Panc1 (cell line): ENCODE data around the gene HOXD3. TPM values are rescaled to one million over a fixed set of nuclear protein-coding genes. Genes with fewer than 3 reads are reported as not detected.

ENCODE experiments used
- ATAC-seq: fragments of 200-7000 bp; cut with Tn5 transposase; 2 replicates; pipeline ENCODE4 v1.9.1; 2020; ENCODE audit warnings: mild to moderate bottlenecking, moderate library complexity
- BruUV-seq: library from RNA; stranded (reverse); fragments of 400-500 nt; replicated peaks from 2 replicates; lab custom pipeline; 2021; lab: Mats Ljungman, UMichigan
- CTCF ChIA-PET: fragments of 300-600 bp; sonication (Branson Sonifier 250); formaldehyde crosslinking; loops from one replicate; lab custom pipeline; 2022; ENCODE audit warnings: antibody characterized with exemption; lab: Charles Lee
- POLR2A ChIA-PET: fragments of 300-600 bp; sonication (Branson Sonifier 250); formaldehyde crosslinking; loops from one replicate; lab custom pipeline; 2022; ENCODE audit warnings: antibody characterized with exemption; lab: Charles Lee
- DNase-seq: peaks from one replicate; pipeline ENCODE4 v3.0.0-alpha.2; 2010; ENCODE audit warnings: low read depth, low spot score
- H3K27ac ChIP-seq: 2 replicates; pipeline ENCODE4 v1.5.1; 2011; ENCODE audit warnings: mild to moderate bottlenecking, low read length, inconsistent platforms
- H3K27me3 ChIP-seq: fragments of 200-500 bp; sonication (Bioruptor generic); 2 replicates; pipeline ENCODE4 v1.6.0; 2014; ENCODE audit warnings: low read length, inconsistent platforms; ENCODE audit not compliant: control insufficient read depth, insufficient read depth
- H3K36me3 ChIP-seq: fragments of 200-500 bp; sonication (Bioruptor generic); 2 replicates; pipeline ENCODE4 v1.5.1; 2014; ENCODE audit warnings: inconsistent platforms, mild to moderate bottlenecking, low read length, moderate library complexity; ENCODE audit not compliant: control insufficient read depth, insufficient read depth
- H3K4me1 ChIP-seq: 2 replicates; pipeline ENCODE4 v1.5.1; 2011; ENCODE audit warnings: inconsistent platforms, mild to moderate bottlenecking, low read length, moderate library complexity; ENCODE audit not compliant: control insufficient read depth, insufficient read depth
- H3K4me3 ChIP-seq, 2 experiments: 2 replicates each; pipeline ENCODE4 v1.5.1; 2011 to 2012; ENCODE audit warnings: low read depth in 2 of 2, low read length in 2 of 2, mild to moderate bottlenecking in 2 of 2, inconsistent platforms in 1 of 2, moderate library complexity in 1 of 2
- H3K9me3 ChIP-seq: fragments of 200-500 bp; sonication (Bioruptor generic); 2 replicates; pipeline ENCODE4 v1.5.1; 2014; ENCODE audit warnings: low read depth, mild to moderate bottlenecking, inconsistent platforms, low read length, moderate library complexity; ENCODE audit not compliant: control insufficient read depth, insufficient read depth
- POLR2AphosphoS5 ChIP-seq: IDR thresholded peaks from 2 replicates; pipeline ENCODE4 v1.6.1; 2012; ENCODE audit warnings: mild to moderate bottlenecking, low read depth, low read length, moderate library complexity
- SIN3A ChIP-seq: IDR thresholded peaks from 2 replicates; pipeline ENCODE4 v1.6.1; 2012; ENCODE audit warnings: low read depth, mild to moderate bottlenecking, low read length, moderate library complexity, borderline replicate concordance; ENCODE audit not compliant: insufficient read depth
- TCF7L2 ChIP-seq: IDR thresholded peaks from 2 replicates; pipeline ENCODE4 v1.6.1; 2011; ENCODE audit warnings: mild to moderate bottlenecking, low read depth, low read length, inconsistent platforms
- in situ Hi-C: cut with HindIII; loops from 2 replicates; pipeline ENCODE4 v1.10.0; 2016; ENCODE audit warnings: low sequenced_read_pairs, low pct_unique_long_range_greater_than_20kb
- intact Hi-C: fragments of 100-400 bp; cut with micrococcal nuclease; formaldehyde crosslinking; loops from one replicate; pipeline ENCODE4 v1.10.0; 2022; ENCODE audit not compliant: unreplicated experiment
- total RNA-seq: library from RNA; stranded (reverse); gene quantifications from one replicate; pipeline ENCODE4 v1.2.1, GENCODE V29; 2021; ENCODE audit not compliant: unreplicated experiment
- TF ChIP-seq, protein P1 (sequence below): fragments of 450-650 bp; IDR thresholded peaks from 2 replicates; pipeline ENCODE4 v1.5.1; 2017; ENCODE audit warnings: mild to moderate bottlenecking
- TF ChIP-seq, protein P2 (sequence below), 2 experiments: IDR thresholded peaks; 2 replicates each; pipeline ENCODE4 v1.6.1; 2011 to 2012; ENCODE audit warnings: low read depth in 2 of 2, control low read depth in 1 of 2, low read length in 1 of 2, mild to moderate bottlenecking in 1 of 2, moderate library complexity in 1 of 2; ENCODE audit not compliant: insufficient read depth in 1 of 2

HOXD3 gene
- total RNA-seq, 1 experiment from 2014 or later: 1.8 TPM

DNA sequence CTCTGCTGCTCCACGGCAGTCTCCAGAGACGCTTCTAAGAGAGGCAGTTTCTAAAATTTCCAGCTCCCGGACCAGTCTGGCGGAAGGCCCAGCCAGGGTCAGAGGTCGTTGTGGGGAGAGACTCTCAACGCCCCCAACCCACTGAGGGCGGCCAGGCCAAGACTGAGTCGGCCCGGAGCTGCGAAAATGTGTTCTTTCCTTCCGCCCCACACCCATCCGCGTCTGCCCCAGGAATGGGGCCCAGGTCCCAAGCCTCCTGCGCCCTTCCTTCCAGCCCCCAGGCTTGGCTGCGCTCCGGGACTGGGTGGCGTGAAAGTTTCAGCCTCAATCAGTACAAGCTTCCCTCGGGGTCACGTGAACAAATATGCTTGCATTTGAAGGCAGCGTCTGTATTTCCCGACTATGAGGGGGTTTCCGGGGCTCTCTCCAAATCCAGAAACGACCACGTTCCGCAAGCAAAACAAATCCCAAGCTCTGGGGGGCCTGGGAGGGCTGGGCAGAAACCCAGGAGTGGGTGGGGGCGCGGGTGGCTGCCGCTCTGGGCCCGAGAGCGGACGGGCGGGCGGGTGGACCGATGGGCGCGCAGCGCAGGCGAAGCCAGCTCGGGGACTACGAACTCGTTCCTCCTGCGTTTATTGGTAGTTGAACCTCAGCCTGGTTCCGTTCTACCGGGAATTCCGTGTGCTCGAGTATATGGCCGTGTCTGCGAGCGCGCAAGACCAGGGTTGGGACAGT, 3.3 kb downstream of the HOXD3 start:
- no peaks in the 10 kb centered on the region for H3K36me3 ChIP-seq
- no peaks in the 10 kb centered on the region; the same call in 1 of the 2 replicates for H3K27me3 ChIP-seq
- CTCF ChIA-PET: no interaction called here
- no TSS peak for BruUV-seq
- in situ Hi-C loops: no loop called here
- TF ChIP-seq SIN3A (no peak), TCF7L2 (no peak), POLR2AphosphoS5 (no peak)
- TF ChIP-seq, protein P1, sequence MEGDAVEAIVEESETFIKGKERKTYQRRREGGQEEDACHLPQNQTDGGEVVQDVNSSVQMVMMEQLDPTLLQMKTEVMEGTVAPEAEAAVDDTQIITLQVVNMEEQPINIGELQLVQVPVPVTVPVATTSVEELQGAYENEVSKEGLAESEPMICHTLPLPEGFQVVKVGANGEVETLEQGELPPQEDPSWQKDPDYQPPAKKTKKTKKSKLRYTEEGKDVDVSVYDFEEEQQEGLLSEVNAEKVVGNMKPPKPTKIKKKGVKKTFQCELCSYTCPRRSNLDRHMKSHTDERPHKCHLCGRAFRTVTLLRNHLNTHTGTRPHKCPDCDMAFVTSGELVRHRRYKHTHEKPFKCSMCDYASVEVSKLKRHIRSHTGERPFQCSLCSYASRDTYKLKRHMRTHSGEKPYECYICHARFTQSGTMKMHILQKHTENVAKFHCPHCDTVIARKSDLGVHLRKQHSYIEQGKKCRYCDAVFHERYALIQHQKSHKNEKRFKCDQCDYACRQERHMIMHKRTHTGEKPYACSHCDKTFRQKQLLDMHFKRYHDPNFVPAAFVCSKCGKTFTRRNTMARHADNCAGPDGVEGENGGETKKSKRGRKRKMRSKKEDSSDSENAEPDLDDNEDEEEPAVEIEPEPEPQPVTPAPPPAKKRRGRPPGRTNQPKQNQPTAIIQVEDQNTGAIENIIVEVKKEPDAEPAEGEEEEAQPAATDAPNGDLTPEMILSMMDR: no peak
- TF ChIP-seq, protein P2, sequence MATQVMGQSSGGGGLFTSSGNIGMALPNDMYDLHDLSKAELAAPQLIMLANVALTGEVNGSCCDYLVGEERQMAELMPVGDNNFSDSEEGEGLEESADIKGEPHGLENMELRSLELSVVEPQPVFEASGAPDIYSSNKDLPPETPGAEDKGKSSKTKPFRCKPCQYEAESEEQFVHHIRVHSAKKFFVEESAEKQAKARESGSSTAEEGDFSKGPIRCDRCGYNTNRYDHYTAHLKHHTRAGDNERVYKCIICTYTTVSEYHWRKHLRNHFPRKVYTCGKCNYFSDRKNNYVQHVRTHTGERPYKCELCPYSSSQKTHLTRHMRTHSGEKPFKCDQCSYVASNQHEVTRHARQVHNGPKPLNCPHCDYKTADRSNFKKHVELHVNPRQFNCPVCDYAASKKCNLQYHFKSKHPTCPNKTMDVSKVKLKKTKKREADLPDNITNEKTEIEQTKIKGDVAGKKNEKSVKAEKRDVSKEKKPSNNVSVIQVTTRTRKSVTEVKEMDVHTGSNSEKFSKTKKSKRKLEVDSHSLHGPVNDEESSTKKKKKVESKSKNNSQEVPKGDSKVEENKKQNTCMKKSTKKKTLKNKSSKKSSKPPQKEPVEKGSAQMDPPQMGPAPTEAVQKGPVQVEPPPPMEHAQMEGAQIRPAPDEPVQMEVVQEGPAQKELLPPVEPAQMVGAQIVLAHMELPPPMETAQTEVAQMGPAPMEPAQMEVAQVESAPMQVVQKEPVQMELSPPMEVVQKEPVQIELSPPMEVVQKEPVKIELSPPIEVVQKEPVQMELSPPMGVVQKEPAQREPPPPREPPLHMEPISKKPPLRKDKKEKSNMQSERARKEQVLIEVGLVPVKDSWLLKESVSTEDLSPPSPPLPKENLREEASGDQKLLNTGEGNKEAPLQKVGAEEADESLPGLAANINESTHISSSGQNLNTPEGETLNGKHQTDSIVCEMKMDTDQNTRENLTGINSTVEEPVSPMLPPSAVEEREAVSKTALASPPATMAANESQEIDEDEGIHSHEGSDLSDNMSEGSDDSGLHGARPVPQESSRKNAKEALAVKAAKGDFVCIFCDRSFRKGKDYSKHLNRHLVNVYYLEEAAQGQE (IDR thresholded peaks at IDR 0.05; ENCODE audit: insufficient read depth in 1 of 2, low read depth in 2 of 2, low read length in 1 of 2): no peak
- intact Hi-C loops: no loop called here
- H3K4me3 ChIP-seq: no peak overlapping the region
- DNase-seq (no peak), ATAC-seq (no peak)
- H3K27ac ChIP-seq: no peak overlapping the region
- POLR2A ChIA-PET: no interaction called here
- H3K4me1 ChIP-seq: peaks cover 3% of the 10 kb centered on the region; the same call in 1 of the 2 replicates
- H3K9me3 ChIP-seq: no peaks in the 10 kb centered on the region

DNA sequence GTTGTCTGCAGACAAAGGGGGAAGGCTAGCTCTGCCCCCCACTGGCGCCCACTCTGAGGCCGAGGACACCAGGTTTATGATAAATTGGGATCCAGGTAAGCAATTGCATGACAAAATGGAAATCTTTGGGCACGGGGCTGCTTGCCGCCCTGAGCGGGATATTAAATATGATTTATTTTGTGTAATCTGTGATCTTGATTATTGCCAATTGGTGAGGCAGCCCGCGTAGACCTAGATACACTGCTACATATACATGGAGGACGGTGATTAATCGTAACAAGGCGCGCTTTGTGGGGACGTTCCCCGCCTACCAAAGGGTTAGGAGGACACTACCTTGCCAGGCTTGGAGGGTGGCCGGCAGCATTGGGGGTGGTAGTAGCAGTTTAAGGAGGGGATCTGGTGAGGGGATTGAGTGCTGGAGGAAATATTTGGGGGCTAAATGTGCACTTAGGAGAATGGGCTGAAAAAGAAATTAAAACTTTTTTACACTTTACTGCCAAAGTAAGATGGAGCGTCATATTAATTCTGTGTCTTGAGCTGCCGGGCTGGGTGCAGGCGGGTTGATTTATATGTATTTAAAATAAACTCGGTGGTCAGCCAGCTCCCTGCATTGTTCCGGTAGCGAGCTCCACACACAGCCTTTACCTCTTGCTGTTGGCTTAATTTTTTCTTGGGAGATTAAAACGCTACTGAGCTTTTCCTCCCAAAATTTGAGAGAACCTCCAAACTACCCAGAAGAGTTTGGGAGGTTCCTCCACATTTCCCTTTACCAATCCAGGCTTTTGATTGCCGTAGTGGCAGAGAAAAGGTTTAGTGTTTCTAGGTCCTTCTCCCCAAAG, 4.1 kb downstream of the HOXD3 start:
- Histone ChIP-seq H3K27me3 (no peaks in the 10 kb centered on the region; the same call in 1 of the 2 replicates), H3K36me3 (no peaks in the 10 kb centered on the region), H3K27ac (no peak overlapping the region), H3K4me1 (peaks cover 3% of the 10 kb centered on the region; the same call in 1 of the 2 replicates), H3K4me3 (no peak overlapping the region), H3K9me3 (no peaks in the 10 kb centered on the region)
- intact Hi-C loops (no loop called here), in situ Hi-C loops (no loop called here)
- CTCF ChIA-PET: no interaction called here
- ATAC-seq: no peak
- BruUV-seq: no TSS peak
- DNase-seq: no peak
- TF ChIP-seq, protein P1: no peak
- TF ChIP-seq, protein P2 (IDR thresholded peaks at IDR 0.05; ENCODE audit: insufficient read depth in 1 of 2, low read depth in 2 of 2, low read length in 1 of 2): no peak
- no peak for TF ChIP-seq POLR2AphosphoS5
- no peak for TF ChIP-seq SIN3A
- TF ChIP-seq TCF7L2: no peak
- POLR2A ChIA-PET: no interaction called here
